ENCODE measurements around the gene PLS1. TPM values are rescaled to one million over a fixed set of nuclear protein-coding genes. Genes with fewer than 3 reads are reported as not detected.

Gene PLS1
- total and polyA plus RNA-seq, 2 of the 8 experiments (the other 6 are each of a cell fraction or from before 2014, with no cell fraction given): 18.7 to 44.7 TPM

- H3K27me3 ChIP-seq (replicated peaks in 1 of 4; ENCODE audit: control insufficient read depth in 3 of 4, extremely low read depth in 1 of 4, insufficient read depth in 3 of 4, low read length in 3 of 4): no peaks in the 10 kb centered on the region
- POLR2A ChIA-PET (ENCODE audit: partially characterized antibody): interaction anchor here (1.3 to 1.4 kb wide), 2 partner anchors 12 to 16 kb away, joined by 4 to 8 read pairs; no protein-coding TSS in a partner anchor
- H2AK5ac ChIP-seq (ENCODE audit: low read depth, low read length): no peak overlapping the region
- H3K4me1 ChIP-seq (replicated peaks in 1 of 4; ENCODE audit: control insufficient read depth in 3 of 4, insufficient read depth in 4 of 4, low read length in 3 of 4): peaks cover 0 to 4% (median 2%) of the 10 kb centered on the region in 4 experiments; a peak in 2 of 7 replicates
- no peak overlapping the region for H3K27ac ChIP-seq (ENCODE audit: low read depth, low read length)
- no peak overlapping the region for H2BK120ac ChIP-seq (replicated peaks; ENCODE audit: low read depth, low read length)
- H3K23ac ChIP-seq (ENCODE audit: insufficient read length): no peak overlapping the region
- H3K79me1 ChIP-seq (ENCODE audit: low read depth, low read length): no peaks in the 10 kb centered on the region; the same call in 1 of the 2 replicates
- no peak overlapping the region for H4K8ac ChIP-seq (ENCODE audit: extremely low read depth, insufficient read depth, low read length)
- H4K20me1 ChIP-seq (replicated peaks in 1 of 2; ENCODE audit: control insufficient read depth in 1 of 2, insufficient read depth in 2 of 2, low read length in 2 of 2): no peaks in the 10 kb centered on the region
- peak overlapping the region in 1 of 4 experiments; percentile 35; a peak in 2 of 7 replicates for H3K9ac ChIP-seq (replicated peaks in 1 of 4; ENCODE audit: extremely low read depth in 1 of 4, low read depth in 3 of 4, low read length in 3 of 4)
- H3K4me2 ChIP-seq (ENCODE audit: insufficient read depth in 1 of 2, low read depth in 2 of 2, low read length in 2 of 2): peak overlapping the region; percentile 57 to 77
- H3K4ac ChIP-seq (replicated peaks; ENCODE audit: insufficient read length, low read depth, low read length): no peak overlapping the region
- H2AFZ ChIP-seq (ENCODE audit: low read length): no peak overlapping the region; the same call in 1 of the 2 replicates
- H2BK5ac ChIP-seq (ENCODE audit: low read depth, low read length): no peak overlapping the region
- H4K5ac ChIP-seq (ENCODE audit: insufficient read length, low read depth, low read length): no peak overlapping the region
- H3K79me2 ChIP-seq (ENCODE audit: control insufficient read depth in 1 of 2, insufficient read depth in 2 of 2, low read length in 2 of 2): peaks cover 0 to 7% of the 10 kb centered on the region in 2 experiments; a peak in 2 of 4 replicates
- DNase-seq (ENCODE audit: low read depth in 1 of 2, low spot score in 2 of 2) (no peak), FAIRE-seq (no peak)
- H3K4me3 ChIP-seq (ENCODE audit: extremely low read depth in 1 of 4, insufficient read depth in 2 of 4, low read depth in 3 of 4, low read length in 4 of 4): peak overlapping the region; percentile 68 to 91 (median 78)
- no peak overlapping the region for H2BK20ac ChIP-seq (ENCODE audit: low read length)
- no peak overlapping the region for H3K56ac ChIP-seq (replicated peaks; ENCODE audit: insufficient read length, low read depth, low read length)
- CTCF ChIA-PET (ENCODE audit: partially characterized antibody): interaction anchor here (1.2 kb wide), 1 partner anchor 17 kb away, joined by 4 read pairs; no protein-coding TSS in a partner anchor
- no peak overlapping the region for H2BK15ac ChIP-seq (ENCODE audit: low read length)
- peaks cover 8% of the 10 kb centered on the region for H3K23me2 ChIP-seq (ENCODE audit: low read depth, low read length)
- H3K18ac ChIP-seq (ENCODE audit: extremely low read depth, low read length): no peak overlapping the region
- peaks cover 0 to 2% (median 0%) of the 10 kb centered on the region in 4 experiments; a peak in 1 of 8 replicates for H3K36me3 ChIP-seq (ENCODE audit: control insufficient read depth in 2 of 4, insufficient read depth in 4 of 4, low read length in 3 of 4)
- no peak overlapping the region for H2BK12ac ChIP-seq (ENCODE audit: low read depth, low read length)
- H4K91ac ChIP-seq (replicated peaks; ENCODE audit: insufficient read length, low read length): no peak overlapping the region
- no peaks in the 10 kb centered on the region for H3K9me3 ChIP-seq (ENCODE audit: insufficient read depth in 2 of 2, low read depth in 1 of 2, low read length in 1 of 2)
- H3K14ac ChIP-seq (ENCODE audit: insufficient read length): no peak overlapping the region
- 17% methylated on average over 5 of the region's 5 CpGs; no CpG with 5 or more reads in 1 of the 2 experiments for WGBS, 2 experiments (ENCODE audit: extremely low coverage in 1 of 2, insufficient coverage in 1 of 2, insufficient read length in 1 of 2, insufficient replicate concordance in 2 of 2, low coverage in 1 of 2, low lambda C conversion rate in 2 of 2, missing lambda C conversion rate in 1 of 2)
- TF ChIP-seq CEBPB (IDR thresholded peaks at IDR 0.05; ENCODE audit: low read depth, low read length): no peak
- TF ChIP-seq RBBP5 (IDR thresholded peaks at IDR 0.05; ENCODE audit: borderline replicate concordance, low read depth, low read length): no peak
- TF ChIP-seq CHD2 (IDR thresholded peaks at IDR 0.05; ENCODE audit: low read length): no peak
- TF ChIP-seq SP1 (IDR thresholded peaks at IDR 0.05; ENCODE audit: low read depth, low read length): no peak
- TF ChIP-seq SIX5 (IDR thresholded peaks at IDR 0.05; ENCODE audit: low read depth, low read length): no peak
Measured at GRCh38 chr3:142596726-142597088, 514 bp downstream of the PLS1 start.
